HG02981 (cell line): ENCODE measurements around the gene NATD1.
A peak's percentile ranks its signal among the peaks of the same experiment; 100 is the strongest.

Source experiments
- ATAC-seq: cut with Tn5 transposase; IDR thresholded peaks from one replicate; pipeline ENCODE4 v1.9.1; 2021; ENCODE audit warnings: mild to moderate bottlenecking, moderate library complexity; ENCODE audit not compliant: unreplicated experiment

The NATD1 gene

DNA sequence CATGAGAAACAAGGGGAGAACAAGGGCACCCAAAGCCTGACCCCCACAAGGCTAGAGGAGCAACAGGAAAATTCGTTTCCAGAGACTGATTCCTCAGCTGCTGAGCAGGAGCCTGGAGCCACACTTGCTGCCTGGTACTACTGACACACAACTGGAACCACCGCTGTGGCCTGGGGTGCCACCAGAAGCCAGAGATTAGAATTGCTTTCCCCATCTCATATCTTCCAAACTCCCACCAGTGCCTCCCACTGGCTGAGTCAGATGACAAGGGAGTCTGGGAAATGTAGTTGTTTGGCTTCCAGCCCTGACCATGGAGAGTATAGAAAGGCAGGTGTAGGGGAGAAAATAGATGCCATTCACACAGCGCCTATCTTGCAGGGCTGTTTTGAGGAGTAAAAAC is 35.1 kb downstream of the NATD1 start:
- no peak for ATAC-seq

DNA sequence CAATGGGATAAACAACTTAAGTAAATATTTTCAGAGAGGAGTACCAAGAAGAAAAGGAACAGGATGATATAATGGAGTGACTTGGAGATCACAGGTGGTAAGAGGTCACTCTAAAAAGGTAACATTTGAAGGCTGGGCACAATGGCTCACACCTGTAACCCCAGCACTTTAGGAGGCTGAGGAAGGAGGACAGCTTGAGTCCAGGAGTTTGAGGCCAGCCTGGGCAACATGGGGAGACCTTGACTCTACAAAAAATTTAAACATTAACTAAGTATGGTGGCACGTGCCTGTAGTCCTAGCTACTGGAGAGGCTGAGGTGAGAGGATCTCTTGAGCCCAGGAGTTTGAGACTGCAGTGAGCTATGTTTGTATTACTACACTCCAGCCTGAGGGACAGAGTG is 35.9 kb downstream of the NATD1 start:
- no peak for ATAC-seq

DNA sequence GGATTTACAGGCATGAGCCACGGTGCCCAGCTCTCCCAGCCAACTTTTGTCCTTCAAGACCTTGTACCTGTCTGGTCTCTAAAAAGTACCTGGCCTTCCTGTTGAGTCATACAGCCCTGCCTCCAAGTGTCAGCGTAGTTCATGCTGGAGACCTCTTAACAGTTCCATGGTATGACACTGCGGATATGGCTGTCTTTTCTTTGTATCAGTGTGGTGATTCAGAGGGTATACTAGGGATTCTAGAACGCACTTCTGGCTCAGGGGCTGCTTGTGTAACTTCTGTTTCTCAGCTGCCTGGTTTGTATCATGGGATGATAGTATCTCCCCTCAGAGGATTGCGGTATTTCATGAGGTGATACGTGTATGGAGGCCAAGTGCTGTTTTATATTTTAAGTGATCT is 37.3 kb downstream of the NATD1 start:
- ATAC-seq: no peak

- peak; percentile 12 for ATAC-seq
Measured at GRCh38 chr17:21214777-21215541, 38.3 kb downstream of the NATD1 start.

GRCh38 chr17:21214015-21214776 is 39.0 kb downstream of the NATD1 start, which contains the start of gene TMEM11:
TSS of gene TMEM11 (minus strand) at chr17:21214161. CDS start at chr17:21214152, 9 bp downstream.
- ATAC-seq: peak; percentile 90

DNA sequence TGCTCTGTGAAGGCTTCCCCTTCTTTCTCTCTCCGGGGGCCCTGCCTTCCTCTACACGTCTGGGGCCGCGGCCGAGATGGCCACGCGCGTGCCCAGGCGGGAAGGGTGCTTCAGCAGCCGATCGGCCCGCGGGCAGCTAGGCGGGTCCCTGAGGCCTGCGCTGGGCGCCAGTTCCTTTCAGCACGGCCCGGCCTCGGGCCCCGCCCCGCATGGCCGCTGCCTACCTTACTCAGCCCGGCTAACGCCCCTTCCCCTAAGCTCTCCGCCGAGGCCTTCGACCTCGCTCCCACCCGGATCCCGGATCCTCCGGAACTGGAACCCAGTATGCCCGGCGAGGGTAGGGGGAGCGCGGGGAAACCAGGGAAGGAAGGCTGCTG is 39.6 kb downstream of the NATD1 start:
- peak; percentile 10 for ATAC-seq

DNA sequence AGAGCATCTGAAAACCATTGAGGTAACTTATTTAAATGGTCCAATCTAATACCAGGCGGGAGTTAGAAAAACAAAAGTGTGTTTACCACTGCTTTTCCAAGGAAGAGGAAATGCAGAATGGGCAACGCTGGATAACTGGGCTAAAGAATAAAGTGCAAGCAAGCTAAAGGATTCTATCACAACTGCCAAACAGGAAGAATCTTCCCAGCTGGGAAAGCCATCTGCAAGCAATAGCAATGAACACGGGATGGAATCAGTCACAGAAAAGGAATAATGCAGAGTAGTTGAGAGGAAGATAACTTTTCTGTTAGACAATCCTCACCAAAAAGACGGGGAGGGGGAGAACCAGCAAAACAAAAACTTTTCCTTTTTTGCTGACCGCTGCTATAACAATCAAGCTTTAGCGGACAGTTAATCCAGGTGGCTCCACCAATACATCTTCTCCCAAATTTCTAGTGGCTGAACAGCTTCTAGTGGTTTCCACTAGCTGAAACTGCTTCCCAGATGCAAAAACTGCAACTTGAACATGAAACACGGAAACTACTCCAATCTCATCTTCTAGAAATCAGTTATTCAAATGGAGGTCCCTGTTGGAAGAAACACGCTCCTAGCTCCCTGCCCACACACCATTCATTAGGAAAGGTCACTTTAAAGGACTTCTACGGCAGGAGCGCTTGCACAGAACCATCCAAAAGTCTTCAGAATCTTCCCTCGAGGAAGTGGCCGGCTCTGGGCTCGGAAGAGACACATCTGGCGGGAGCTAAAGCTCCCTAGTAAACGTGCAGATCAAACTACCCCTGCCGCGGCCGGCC is 40.2 kb downstream of the NATD1 start:
- ATAC-seq: no peak

DNA sequence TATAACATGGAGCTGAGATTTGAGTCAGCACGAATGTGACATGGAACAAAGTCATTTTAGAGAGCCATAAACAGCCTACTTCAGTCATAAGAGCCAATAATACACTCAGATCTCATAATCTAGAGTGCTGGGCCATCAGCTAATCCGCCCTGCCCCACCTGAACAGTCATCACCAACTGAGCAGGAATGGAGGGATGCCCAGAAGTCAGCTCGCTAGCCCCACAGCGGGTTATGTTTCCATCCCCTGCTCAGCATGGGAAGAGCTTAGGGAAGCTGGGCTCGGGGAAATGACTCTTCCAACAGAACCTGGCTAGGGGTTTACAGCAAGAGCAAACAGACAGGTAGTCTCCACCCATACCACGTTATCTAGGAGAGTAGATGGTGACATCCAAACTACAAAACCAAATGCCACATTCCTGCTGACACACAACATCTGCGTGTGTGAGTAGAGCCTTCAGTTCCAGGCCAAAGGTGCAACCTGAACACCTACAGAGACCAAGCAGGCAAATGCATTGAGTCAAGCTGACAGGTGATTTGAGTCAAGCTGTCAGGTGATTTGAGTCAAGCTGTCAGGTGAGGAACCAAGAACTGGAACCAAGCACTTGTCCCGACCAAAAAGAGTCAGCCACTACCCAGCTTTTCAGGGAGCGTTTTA is 41.3 kb downstream of the NATD1 start:
- ATAC-seq: no peak

DNA sequence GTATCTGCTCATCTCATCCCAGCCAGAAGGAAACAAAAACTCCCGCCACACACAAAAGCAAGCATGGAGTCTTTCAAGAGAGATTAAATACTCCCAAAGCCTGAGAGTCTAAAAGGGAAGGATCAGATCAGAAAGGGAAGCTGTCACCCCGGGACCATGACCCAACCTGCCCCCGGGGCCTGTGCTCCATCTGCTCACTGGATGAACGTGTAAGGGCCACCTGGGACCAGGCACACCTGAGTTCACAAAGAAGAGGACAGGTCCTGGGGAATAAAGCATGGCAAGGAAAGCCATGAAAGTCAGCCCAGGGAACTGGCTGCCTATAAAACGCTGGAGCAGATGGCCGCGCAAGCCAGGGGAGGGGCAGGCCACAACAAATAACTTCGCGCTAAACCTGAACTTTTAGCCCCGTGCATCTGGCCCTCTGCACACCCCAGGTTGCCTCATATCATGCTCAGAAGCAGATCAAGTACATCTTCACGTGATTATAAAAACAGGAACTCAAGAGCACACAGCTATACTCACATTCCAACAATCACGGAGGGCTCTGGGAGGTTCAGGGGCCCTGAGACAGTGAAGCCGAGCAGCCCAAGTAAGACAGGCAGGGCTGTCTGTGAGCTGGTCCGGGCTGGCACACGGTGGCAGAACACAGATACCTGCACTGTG is 42.7 kb downstream of the NATD1 start:
- ATAC-seq: no peak

- no peak for ATAC-seq
Measured at GRCh38 chr17:21209511-21210175, 43.6 kb downstream of the NATD1 start.

- ATAC-seq: no peak
Measured at GRCh38 chr17:21208352-21208751, 44.9 kb downstream of the NATD1 start.

DNA sequence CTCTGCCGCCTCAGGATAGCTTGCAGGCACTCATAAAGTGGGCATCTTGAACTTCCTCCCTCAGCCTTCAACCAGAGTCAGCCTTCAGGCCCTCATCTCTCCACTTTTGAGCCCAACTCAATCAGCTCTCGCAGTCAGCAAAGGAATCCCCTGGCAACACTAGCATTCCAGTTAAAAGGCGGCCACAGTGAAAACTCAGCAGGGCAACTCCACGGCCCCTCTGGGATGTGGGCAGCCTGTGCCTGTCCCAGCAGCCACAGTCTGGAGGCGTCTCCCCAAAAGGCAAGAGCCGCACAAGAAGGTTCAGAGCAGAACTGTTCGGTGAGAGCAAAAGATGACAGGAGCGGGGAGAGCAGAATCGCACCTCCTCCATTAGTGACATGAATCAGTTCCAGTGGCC is 48.3 kb downstream of the NATD1 start:
- ATAC-seq: no peak

DNA sequence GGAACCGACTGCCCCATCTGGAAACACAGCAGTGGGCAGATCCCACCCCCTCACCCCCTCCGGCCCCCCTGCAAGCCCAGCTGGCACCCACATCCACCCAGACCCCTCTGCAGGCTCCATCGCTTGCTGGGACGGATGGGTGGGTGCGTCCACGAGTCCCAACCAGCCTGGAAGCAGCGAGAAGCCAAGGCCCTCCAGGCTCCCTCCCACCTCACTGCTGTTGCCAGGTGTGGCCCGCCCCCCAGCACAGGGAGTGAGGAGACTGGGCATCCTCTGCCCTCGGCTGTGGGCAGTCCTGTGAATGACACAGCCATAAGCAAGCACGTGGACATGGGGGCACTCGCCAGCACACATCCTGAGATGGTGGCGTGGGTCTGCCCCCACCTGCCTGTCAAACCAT is 50.7 kb downstream of the NATD1 start:
- no peak for ATAC-seq

GRCh38 chr17:21201874-21202273 is 51.3 kb downstream of the NATD1 start:
- no peak for ATAC-seq

DNA sequence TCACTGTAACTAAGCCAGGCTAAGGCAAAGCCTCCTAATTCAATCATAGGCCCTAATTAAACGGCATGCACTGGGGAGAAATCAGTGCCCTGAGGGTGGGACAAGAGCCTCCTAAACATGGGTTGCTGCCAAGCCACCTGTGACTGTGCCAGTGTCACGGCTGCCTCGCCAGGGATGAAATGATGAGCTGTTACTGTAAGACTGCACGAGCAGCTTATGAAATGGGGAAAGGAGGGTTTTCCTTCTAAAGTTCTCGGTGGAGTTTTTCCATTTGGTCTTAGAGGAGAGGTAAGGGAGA is 52.0 kb downstream of the NATD1 start:
- ATAC-seq: no peak

- no peak for ATAC-seq
Measured at GRCh38 chr17:21200590-21201297, 52.5 kb downstream of the NATD1 start.

DNA sequence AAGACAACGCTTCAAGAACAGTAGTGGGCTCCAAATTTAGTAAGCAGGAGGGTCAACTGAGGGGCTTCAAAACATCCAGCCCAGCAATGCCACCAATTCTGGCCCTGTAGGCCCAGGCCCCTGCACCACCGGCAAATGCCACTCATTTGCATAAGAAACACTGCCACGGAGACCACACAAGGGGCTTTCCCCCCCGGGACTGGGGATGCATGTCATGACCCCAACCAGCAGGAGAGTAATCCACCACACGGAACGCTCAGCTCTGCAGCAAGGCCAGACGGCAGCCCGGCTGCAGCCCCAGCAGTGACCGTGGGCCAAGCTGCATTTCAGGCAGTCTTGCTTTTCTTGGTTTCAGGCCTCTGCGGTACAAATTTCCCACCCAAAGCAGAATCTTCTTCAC is 53.4 kb downstream of the NATD1 start:
- ATAC-seq: no peak

DNA sequence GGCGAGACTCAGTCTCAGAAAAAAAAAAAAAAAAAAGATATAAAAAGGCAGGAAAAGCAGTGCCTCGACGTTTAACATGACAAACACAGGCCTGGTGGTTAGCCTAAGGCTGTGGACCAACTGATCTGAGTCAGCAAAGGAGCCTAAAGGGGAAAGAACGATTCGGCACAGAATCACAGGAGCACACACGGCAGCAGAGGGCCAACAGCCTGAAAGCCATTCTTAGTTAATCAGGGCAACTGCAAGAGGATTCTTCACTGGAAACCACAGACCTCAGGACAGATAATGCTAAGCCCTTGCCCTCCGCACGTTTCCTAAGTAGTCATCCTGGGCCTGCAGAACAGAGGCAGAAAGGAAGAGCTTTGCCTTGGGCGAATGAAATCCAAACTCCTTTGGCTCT is 53.9 kb downstream of the NATD1 start:
- no peak for ATAC-seq

DNA sequence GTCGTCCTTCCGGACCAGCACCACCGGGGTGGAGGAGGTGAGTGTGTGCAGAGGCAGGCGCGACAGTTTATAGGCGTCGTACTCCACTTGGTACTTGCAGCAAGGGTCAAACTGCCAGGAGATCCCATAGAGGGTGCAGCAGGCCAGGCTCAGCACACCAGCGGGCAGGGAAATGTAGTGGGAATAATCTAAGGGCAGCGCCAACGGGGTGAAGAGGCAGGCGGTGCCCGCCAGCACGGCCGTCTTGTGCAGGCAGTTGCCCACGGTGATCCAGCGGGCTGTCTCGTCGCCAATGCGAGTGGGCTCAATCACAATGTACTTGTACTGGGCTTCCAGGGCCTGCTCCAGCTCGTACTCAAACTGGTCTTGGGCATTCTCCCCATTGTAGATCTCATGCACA is 54.8 kb downstream of the NATD1 start:
- no peak for ATAC-seq

- no peak for ATAC-seq
Measured at GRCh38 chr17:21196126-21196525, 57.1 kb downstream of the NATD1 start.
